Measurements from ENCODE around the gene SPAG17. TPM values are rescaled to one million over a fixed set of nuclear protein-coding genes. Genes with fewer than 3 reads are reported as not detected.

The SPAG17 gene
- total RNA-seq, 1 donor from 2014 or later = 0.30 TPM

- TF ChIP-seq CTCF (IDR thresholded peaks at IDR 0.05) = no peak
- Mint-ChIP-seq H3K4me1 (ENCODE audit: low read depth) (no peaks in the 10 kb centered on the region), H3K4me3 (ENCODE audit: unreplicated experiment) (no peak overlapping the region), H3K27ac (ENCODE audit: unreplicated experiment) (no peak overlapping the region), H3K27me3 (ENCODE audit: low read depth) (peaks cover 6% of the 10 kb centered on the region), H3K9me3 (ENCODE audit: low read depth) (peaks cover 25% of the 10 kb centered on the region), H3K36me3 (ENCODE audit: low read depth) (peaks cover 8% of the 10 kb centered on the region)
- no peak for DNase-seq (ENCODE audit: low spot score)
These were observed 180.7 kb downstream of the SPAG17 start for GRCh38 chr1:118004312-118004711.

GRCh38 chr1:117985973-117986372, 199.1 kb downstream of the SPAG17 start:
- no peaks in the 10 kb centered on the region for H3K9me3 Mint-ChIP-seq (ENCODE audit: low read depth)
- no peak for TF ChIP-seq CTCF (IDR thresholded peaks at IDR 0.05)
- H3K36me3 Mint-ChIP-seq (ENCODE audit: low read depth) = no peaks in the 10 kb centered on the region
- no peak for DNase-seq (ENCODE audit: low spot score)
- no peak overlapping the region for H3K4me3 Mint-ChIP-seq (ENCODE audit: unreplicated experiment)
- no peaks in the 10 kb centered on the region for H3K4me1 Mint-ChIP-seq (ENCODE audit: low read depth)
- H3K27ac Mint-ChIP-seq (ENCODE audit: unreplicated experiment) = no peak overlapping the region
- peaks cover 5% of the 10 kb centered on the region for H3K27me3 Mint-ChIP-seq (ENCODE audit: low read depth)

GRCh38 chr1:117985239-117985638, 199.8 kb downstream of the SPAG17 start:
- H3K4me3 Mint-ChIP-seq (ENCODE audit: unreplicated experiment) = no peak overlapping the region
- no peak overlapping the region for H3K27ac Mint-ChIP-seq (ENCODE audit: unreplicated experiment)

GRCh38 chr1:117981455-117982192, 203.4 kb downstream of the SPAG17 start:
- no peaks in the 10 kb centered on the region for H3K4me1 Mint-ChIP-seq (ENCODE audit: low read depth)
- TF ChIP-seq CTCF (IDR thresholded peaks at IDR 0.05) = no peak
- H3K4me3 Mint-ChIP-seq (ENCODE audit: unreplicated experiment) = no peak overlapping the region
- no peaks in the 10 kb centered on the region for H3K36me3 Mint-ChIP-seq (ENCODE audit: low read depth)
- H3K9me3 Mint-ChIP-seq (ENCODE audit: low read depth) = no peaks in the 10 kb centered on the region
- H3K27me3 Mint-ChIP-seq (ENCODE audit: low read depth) = peaks cover 5% of the 10 kb centered on the region
- no peak overlapping the region for H3K27ac Mint-ChIP-seq (ENCODE audit: unreplicated experiment)
- DNase-seq (ENCODE audit: low spot score) = no peak

More at GRCh38 chr1:117985239-117985638, 199.8 kb downstream of the SPAG17 start:
- H3K4me1 Mint-ChIP-seq (ENCODE audit: low read depth) = no peaks in the 10 kb centered on the region
- H3K27me3 Mint-ChIP-seq (ENCODE audit: low read depth) = peaks cover 5% of the 10 kb centered on the region
- no peak for DNase-seq (ENCODE audit: low spot score)
- H3K36me3 Mint-ChIP-seq (ENCODE audit: low read depth) = no peaks in the 10 kb centered on the region
- TF ChIP-seq CTCF (IDR thresholded peaks at IDR 0.05) = no peak
- H3K9me3 Mint-ChIP-seq (ENCODE audit: low read depth) = no peaks in the 10 kb centered on the region

- Mint-ChIP-seq H3K27me3 (ENCODE audit: low read depth) (peaks cover 2% of the 10 kb centered on the region), H3K4me3 (ENCODE audit: unreplicated experiment) (no peak overlapping the region), H3K36me3 (ENCODE audit: low read depth) (peaks cover 2% of the 10 kb centered on the region), H3K27ac (ENCODE audit: unreplicated experiment) (no peak overlapping the region), H3K9me3 (ENCODE audit: low read depth) (no peaks in the 10 kb centered on the region), H3K4me1 (ENCODE audit: low read depth) (no peaks in the 10 kb centered on the region)
- no peak for DNase-seq (ENCODE audit: low spot score)
- no peak for TF ChIP-seq CTCF (IDR thresholded peaks at IDR 0.05)
These were observed 208.6 kb downstream of the SPAG17 start for GRCh38 chr1:117976381-117976780.

All from chondrocyte (in vitro differentiated cells).